ENCODE data around the gene CDK18.
A peak's percentile ranks its signal among the peaks of the same experiment; 100 is the strongest.

The CDK18 gene

DNA sequence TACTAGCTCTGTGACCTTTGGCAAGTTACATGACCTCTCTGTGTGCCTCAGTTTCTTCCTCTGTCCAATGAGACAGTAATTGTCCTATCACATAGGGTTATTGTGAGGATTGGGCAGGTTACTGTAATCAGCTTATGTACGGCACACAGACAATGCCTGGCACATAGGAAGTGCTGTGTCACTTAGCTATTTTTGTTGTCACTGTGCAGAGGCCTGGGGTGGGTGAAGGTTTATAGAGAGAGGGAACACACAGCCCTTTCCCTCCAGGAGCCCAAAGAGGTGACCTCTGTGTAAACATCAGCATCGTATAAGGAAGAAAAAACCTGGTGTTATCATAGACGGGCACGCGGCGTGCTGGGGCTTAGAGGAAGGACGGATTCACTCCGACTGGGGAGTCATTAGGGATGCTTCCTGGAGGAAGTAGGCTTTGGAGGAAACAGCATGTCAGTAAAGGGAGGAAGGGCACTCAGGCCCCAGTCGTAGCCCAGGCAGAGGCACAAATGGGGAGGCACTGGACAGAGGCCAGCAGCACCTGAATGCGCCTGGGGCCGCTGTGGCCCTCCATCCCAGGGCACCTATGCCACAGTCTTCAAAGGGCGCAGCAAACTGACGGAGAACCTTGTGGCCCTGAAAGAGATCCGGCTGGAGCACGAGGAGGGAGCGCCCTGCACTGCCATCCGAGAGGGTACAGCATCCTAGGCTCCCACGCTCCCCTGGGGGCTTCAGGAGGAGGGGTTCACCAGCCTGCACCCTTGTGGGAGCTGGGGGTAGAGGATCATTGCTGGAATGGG is 21.2 kb downstream of the CDK18 start:
- no peak for DNase-seq

DNA sequence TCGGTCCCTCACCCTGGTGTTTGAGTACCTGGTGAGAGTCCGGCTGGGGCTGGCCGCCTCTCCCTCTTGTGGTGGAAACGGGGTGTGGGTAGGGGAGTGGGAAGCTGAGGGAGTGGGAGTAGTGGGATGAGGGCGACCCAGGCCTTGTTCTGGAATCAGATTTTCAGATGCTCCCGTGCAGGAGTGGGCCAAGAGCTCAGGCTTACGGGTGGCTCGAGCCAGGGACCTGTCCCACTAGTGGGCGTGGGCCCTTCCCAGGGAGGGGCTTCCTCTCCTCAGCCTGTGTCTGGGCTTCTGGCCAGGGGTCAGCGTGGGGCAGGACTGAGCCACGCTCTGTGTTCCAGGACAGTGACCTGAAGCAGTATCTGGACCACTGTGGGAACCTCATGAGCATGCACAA is 22.0 kb downstream of the CDK18 start:
- no peak for DNase-seq

DNA sequence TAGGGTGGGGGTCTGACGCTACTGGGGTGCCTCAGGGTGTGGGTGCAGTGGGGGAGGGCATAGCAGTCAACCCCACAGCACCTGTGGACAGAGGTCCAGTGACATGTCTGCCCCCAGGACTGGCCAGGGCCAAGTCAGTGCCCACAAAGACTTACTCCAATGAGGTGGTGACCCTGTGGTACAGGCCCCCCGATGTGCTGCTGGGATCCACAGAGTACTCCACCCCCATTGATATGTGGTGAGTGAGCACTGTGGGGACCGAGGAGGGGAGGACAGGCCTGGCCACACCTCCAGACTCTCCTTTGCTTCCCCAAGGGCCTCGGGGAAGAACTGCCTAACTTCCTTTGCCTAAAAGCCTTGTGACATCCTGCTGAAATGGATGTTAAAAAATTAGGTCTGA is 23.5 kb downstream of the CDK18 start:
- DNase-seq = no peak

DNA sequence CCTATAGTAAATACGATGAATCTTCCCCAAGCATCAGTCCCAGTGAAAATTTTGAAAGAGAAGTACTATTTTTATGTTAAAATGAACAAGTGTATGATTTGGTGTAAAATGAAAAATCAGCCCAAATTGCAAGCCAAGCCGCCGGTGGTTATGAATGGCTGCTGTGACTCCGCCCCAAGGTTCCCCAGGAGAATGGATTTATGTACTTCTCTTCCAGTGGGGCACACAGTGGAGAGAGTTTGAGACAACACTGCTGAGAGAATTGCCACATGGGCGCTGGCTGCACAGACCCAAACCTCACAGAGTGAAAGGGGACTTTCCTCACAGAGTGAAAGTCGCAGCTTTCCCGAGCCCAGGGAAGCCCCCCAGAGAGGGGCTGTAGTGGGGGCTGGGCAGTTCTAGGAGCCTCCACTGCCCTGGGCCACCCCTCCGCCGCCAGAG is 24.0 kb downstream of the CDK18 start:
- no peak for DNase-seq

DNA sequence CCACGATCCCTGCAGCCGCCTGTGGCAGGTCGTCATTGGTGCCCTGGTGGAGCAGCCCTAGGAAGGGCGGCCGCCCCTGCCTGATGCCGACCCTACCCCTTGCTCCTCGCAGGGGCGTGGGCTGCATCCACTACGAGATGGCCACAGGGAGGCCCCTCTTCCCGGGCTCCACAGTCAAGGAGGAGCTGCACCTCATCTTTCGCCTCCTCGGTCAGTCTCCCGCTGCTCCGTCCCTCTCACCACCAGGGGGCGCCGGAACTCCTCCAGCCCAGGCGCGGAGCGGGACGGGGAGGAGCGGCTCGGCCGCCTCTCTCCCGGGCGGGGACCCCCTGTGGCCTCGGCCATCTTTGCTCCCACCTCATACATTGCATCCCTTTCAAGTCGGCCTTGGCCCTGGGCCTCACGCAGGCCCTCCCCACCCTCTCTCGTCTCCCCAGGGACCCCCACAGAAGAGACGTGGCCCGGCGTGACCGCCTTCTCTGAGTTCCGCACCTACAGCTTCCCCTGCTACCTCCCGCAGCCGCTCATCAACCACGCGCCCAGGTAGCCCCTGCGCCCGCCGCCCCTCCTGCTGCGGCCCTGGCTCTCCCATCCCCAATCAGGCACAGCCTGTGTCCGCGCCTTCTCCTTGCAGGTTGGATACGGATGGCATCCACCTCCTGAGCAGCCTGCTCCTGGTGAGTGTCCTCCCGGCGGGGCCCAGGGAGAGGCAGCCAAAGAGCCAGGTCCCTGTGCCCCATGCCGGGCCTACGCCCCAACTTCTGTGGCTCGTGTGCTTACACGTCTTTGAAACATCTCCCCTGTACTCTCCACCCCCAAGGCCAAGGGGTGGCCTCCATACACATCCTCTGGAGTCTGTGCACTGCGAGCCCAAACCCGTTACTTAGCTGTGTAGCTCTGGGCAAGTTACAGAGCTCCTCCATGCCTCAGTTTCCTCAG is 24.7 kb downstream of the CDK18 start:
- peak; percentile 86 for DNase-seq

DNA sequence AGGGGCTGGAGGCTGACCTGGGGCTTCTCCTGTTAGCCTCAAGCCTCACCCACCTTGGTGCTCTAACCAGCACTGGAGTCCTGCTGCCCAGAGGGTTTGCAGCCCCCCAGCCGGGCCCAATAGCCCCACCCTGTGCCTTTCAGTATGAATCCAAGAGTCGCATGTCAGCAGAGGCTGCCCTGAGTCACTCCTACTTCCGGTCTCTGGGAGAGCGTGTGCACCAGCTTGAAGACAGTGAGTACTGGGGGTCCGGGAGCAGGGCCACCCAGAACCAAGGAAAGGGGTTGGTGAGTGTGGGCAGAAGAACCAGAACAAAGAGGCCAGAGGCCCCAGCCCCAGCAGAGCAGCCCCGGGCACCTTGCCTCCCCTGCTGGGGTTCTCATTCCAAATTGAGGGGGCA is 25.6 kb downstream of the CDK18 start:
- no peak for DNase-seq

DNA sequence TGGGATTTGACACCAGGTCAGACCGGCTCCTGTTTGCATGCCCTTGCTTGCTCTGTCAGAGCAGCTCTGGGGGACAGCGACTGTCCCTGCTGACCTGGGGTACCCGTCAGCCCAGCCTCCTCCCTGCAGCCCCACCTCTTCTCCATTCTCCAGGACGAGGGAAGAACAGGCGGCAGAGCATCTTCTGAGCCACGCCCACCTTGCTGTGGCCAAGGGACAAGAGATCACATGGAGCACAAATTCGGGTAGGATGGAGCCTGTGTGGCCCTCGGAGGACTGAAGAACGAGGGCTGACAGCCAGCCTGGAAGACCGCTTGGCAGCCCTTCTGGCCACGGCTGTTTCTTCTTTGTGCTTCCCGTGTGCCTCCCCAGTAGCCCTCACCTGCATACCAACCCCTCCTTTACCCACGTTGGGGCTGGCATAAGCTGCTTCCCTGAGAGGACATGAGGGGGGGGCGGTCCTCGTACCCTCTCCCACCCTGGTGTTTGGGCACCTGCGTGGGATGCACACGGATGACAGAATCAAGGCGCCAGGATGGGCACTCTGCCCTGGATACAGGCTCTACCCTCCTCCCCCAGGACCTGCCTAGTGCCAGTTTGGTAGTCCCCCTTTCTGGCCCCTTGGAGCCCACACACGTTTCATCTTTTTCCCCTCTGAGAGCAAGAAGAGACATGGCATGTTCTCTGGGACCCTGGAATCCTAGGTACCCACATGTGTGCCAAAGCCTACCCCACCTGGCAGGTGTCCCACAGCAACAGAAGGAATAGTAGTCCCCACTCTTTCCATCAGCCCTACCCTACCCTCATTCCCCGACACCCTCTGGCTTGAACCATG is 26.9 kb downstream of the CDK18 start:
- no peak for DNase-seq

DNA sequence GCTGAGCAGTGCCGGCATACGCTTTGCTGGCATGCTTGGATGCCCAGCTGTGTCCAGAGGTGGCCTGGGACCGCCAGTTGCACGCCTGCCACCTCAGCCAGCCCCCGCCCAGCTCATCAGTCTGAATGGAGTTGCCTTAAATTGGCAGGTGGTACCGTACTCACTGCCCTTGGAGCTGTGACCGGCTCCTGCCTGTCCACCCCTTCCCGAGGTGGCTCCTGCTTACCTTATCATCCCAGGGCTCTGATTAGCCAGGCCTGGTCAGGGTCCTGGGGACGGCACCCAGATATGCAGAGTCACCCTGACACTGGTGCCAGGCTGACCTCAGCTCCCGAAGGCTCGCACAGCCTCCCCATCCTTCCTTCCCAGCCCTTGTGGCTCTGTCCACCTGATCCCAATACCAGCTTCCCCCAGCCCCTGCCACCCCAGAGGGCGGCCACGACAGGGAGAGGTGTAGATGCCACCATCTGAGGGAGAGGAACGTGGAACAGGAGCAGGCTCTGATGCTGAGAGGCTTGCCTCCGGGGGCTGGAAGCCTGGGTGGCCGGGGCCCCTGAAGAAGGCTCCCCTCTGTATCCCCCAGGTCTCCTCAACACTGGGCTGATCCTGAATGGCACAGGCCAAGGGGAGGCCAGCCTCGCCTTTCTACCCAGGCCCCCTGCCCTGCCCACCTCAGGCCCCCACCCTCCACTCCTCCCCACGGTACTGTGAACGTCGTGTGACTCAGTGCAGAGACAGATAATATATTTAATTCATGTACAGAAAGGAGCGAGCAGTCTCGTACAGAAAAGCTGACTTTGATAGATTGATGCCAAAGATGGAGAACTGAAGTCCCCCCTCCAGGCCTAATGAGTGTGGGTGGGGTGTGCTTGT is 27.8 kb downstream of the CDK18 start:
- DNase-seq = no peak

DNA sequence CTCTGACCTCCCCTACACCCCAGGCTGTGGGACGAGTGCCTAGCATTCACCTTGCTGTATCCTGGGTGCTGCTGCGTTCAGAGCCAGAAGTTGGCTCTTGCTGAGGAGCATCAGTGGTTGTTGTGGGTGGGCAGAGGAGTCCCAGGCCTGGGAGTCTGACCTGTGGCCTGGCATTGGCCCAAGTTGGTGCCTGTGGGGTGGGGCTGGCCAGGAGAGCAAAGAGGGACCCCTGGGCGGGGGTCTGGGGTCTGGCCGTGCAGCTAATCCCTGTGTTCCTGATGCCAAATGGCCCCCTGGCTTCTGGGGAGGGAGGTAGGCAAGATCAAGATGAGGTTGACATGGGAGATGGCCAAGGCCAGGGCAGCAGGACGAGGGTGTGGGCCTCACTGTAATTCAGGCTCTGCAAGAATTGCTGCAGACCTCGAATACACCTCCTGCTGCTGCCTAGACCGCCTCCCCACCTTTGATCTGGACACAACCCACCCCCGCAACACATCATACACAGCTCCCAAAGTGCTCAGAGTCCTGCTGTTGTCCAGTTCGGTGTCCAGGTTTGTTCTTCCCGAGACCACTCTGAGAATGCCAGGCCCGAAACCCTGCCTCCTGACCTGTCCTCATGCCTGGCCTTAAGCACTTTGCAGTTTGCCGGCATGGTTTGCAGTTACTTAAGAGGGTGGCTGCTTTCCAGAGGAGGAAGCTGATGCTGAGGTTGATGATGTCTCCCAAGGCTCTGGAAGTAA is 28.7 kb downstream of the CDK18 start:
- no peak for DNase-seq

DNA sequence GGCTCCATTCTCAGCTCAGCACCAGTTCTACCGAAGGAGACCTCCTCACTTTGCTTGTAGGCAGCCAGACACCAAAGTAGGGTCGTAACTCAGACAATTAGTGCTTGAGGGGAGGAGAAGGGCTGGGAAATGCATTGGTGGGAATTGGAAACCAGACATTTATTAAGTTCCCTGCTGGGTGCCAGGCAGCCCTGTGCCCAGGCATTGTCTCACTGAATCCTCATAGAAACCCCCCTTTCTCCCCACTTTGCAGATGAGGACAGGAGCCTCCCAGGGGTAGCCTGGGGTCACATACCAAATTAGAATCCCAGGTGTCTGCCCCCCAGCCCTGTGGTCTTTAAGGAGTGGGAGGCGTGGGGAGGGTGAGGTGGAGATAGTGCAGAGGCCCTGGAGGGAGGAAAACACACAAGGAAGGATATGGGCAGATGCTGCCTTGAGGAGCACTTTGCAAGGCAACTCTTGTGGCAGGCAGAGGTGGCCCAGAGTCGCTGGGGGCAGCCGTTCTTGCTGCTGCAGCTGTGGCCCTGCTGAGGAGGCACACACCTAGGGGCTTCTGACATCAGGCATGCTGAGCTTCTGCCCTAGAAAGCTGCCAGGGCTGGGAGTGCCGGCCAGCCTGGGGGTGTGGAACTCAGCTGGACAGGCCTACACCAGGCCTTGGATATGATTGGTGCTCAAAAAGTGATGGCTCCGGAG is 29.4 kb downstream of the CDK18 start:
- DNase-seq = no peak

DNA sequence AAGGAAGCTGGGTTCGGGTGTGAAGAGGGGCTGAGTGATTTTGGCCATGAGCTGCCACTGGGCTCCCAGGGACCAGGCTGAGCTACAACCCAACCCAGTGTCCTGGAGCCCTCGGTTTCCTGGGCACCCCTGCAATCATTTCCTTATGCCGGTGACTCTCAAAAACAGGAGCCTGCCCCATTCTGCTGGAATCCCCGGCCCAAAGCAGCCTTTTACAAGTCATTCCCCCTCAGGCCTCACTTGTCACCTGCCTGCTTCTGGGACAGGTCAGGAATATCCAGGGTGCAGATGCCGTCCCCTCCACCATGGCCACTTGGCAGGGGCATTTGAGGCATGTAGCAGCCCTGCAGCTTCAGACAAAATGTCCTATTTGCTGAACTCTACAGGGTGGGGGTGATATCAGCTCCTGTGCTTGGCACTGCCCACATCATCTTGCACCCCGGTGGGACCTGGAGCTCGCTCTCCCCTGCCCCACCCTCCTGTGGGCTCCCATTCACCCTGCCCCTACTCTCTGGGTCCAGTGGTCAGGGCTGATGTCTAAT is 30.0 kb downstream of the CDK18 start:
- no peak for DNase-seq

DNA sequence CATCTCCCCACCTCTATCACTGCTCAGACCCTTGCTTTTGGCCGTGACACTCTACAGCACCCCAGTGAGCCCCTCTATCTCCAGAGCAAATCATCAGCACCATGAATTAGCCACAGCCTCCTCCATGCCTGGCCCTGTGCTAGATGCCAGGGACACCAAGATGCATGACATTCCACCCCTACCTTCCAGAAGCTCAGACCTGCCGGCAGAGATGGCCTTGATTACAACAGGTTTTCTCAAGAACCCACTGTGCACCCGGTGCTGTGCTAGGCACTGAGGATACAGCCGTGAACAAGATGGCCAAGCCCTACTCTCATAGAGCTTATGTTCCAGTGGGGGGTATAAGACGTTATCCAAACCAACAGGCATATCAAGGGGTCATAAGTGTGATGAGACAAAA is 30.6 kb downstream of the CDK18 start:
- DNase-seq = no peak

DNA sequence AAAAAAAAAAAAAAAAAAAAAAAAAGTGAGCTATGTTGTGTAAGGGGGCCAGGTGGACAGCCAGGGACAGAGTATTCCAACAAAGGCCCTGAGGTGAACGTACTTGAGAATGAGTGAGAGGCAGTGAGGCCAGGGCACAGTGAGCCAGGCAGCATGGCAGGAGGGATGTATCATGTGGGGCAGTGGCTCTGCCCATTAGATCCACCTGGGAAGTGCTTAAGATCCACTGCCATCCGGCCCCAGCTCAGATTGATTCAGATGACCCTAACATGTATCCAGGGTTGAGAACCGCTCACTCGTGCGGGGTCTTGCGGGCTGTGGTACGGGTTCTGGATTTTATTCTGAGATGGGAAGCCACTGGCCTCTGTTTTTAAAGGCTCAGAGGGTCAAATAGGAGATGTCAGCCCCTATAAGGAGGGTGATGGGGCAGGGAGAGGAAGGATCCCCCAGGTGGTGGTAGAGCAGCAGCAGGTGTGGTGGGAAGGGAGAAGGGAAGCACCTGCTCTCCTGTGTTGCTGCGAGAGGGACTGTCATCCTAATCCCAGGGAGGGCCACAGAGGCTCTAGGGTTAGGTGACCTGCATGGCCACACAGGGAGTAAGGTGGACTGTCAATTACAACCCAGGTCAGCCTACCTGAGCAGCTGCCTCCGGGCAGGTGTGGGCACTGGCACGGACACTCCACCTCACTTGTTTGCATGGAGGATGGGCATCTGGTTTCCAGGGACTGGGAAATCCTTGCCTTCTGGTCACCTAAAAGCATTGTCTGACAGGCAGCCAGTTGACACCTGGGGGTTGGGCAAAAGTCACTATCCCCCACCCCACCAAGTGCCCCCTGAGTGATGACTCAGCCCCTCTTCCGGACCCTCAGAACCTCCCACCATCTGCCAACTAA is 31.6 kb downstream of the CDK18 start:
- DNase-seq = no peak

DNA sequence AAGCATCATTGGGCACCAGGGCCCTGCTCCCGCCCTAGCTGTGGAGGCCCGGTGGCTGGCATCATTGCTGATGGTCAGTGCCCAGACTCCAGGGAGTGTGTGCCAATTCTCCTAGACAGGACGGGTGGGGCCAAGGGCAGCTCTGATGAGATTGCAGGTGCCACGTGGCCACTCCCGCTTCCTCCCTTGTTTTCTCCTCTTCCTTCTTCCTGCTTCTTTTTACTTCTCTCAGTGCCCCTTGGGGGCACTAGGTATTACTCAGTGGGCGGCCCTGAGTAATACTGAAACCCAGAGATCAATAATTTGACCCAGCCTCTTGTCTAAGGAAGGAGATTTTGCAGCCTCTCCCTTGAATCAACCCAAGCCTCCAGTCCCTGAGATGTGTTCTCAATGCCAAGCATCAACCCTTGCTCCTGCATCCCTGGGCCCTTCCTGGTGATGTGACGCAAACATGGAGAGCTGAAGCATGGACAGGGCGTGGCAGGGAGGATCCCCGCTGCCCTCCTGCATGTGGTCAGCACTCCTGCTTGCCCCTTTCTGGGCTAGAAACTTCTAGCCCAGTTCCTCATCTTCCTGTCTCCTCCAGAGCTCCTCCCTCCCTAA is 32.4 kb downstream of the CDK18 start:
- no peak for DNase-seq

DNA sequence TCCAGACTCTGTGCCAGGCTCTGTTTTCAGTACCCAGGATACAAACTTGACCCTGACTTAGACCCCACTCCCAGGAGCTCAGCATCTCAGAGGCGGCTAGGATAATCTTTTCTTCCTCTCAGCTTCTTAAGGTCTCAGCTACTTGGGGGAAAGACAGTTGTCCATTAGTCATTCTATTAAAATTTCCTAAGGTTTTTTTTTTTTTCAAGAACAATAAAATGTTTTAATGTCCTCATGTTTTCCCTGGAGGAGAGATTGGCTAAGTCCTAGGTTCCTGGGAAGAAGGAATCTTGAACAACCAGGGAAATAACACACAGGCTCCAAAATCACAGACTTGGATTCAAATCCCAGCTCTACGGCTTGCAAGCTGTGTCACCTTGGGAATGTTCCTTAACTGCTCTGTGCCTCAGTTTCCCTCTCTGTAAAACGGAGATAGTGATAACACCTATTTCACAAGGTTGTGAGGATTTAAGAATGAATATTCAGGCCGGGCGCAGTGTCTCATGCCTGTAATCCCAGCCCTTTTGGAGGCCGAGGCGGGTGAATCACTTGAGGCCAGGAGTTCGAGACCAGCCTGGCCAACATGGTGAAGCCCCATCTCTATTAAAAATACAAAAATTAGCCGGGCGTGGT is 33.0 kb downstream of the CDK18 start:
- no peak for DNase-seq

DNA sequence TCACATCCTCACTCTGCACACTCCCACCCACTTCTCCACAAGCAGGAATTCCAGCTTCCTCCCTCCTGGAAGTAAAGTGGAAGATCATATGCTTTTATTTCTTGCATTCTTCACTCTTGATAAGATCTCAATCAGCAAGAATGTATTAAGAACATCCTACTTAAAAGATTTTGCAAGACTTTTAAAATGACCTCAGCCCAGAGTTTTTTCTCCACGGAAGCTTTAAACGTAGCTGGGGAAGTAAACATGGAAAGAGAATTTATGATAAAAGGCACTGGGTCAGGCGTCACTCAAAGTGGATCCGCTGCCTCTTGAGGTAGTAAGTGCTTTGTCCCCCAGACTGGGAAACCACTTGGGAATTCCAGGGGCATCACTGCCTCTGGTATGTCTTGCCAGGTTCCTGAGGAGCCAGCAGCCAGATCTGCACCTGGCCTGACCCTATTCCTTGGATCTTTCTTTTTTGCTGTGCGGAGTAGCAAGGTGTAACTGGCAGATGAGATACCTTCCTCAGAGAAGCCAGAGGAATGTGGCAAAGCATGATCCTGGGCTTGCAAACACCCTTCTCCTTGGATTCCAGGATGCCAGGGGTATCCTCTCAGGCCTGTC is 33.9 kb downstream of the CDK18 start:
- DNase-seq = no peak

DNA sequence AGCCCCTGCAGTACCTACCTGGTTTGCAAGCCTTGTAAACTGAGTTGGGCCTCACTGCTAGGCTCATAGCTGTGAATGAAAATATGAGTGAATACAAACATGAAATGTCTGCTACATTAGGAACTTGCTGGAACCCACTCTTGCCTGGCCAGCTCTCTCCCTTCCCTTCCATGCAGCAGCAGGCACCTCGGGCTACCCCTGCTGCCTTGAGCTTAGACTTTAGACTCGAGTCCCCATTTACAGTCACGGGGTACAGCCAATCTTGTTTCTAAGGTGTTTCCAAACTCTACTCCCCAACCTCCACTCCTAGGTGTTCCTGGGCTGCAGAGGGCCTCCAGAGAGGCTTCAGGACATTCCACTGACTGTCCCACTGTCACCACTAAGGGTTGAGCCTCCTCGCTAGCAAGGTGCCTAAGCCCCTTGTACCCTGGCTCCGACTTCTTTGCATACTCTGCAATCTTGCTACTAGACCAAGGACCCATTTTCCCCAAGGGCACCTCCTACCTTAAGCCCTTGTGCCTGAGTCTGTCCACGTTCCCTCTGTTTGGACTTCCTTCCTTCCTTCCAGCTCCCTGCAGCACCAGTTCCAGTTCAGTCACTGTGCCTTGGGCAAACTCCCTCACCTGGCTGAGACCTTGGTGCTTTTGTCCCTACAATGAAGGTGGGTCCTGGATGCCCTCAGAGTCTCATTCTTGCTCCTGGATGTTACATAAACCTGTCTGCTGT is 36.9 kb downstream of the CDK18 start:
- no peak for DNase-seq
